Endothelial cell of umbilical vein (primary cell): ENCODE data around the gene FBXL17. TPM values are rescaled to one million over a fixed set of nuclear protein-coding genes. Genes with fewer than 3 reads are reported as not detected.

ENCODE experiments used
- BruUV-seq: library from RNA; stranded (reverse); fragments of 400-500 nt; replicated peaks from 2 replicates; lab custom pipeline; 2021; lab: Mats Ljungman, UMichigan
- CTCF ChIA-PET: fragments of 300-600, 350-600 bp; sonication (Branson Sonifier 250); formaldehyde crosslinking; loops from one replicate; lab custom pipeline; 2021; ENCODE audit warnings: antibody characterized with exemption, inconsistent platforms; lab: Charles Lee
- POLR2A ChIA-PET: fragments of 300-600, 350-600 bp; sonication (Branson Sonifier 250); formaldehyde crosslinking; loops from one replicate; lab custom pipeline; 2021; ENCODE audit warnings: antibody characterized with exemption, inconsistent platforms; lab: Charles Lee
- DNase-seq: peaks from one replicate; pipeline ENCODE4 v3.0.0-alpha.2; 2011; ENCODE audit warnings: low read depth, low spot score
- FAIRE-seq: peaks from 2 replicates; lab custom pipeline; 2011; peaks lifted over from hg19 to GRCh38; lab: Jason Lieb, UNC
- H2AFZ ChIP-seq: 2 replicates; pipeline ENCODE4 v1.6.0; 2012; ENCODE audit warnings: low read depth, low read length, control low read depth, inconsistent platforms
- H3K27ac ChIP-seq: 2 replicates; pipeline ENCODE4 v1.5.1; 2011; ENCODE audit warnings: low read depth, mild to moderate bottlenecking, control low read depth, low read length, moderate library complexity; ENCODE audit not compliant: insufficient read depth
- H3K27me3 ChIP-seq, 2 experiments: 2 replicates each; pipeline versions ENCODE4 v1.6.0 to v1.6.1; 2011; ENCODE audit warnings: low read length in 2 of 2, mixed read lengths in 1 of 2; ENCODE audit not compliant: control insufficient read depth in 2 of 2, insufficient read depth in 2 of 2
- H3K36me3 ChIP-seq, 2 experiments: 2 replicates in 1 of 2; 3 replicates in 1 of 2; pipeline ENCODE4 v1.5.1; 2011; ENCODE audit warnings: low read length in 2 of 2, mild to moderate bottlenecking in 1 of 2, moderate library complexity in 1 of 2; ENCODE audit not compliant: control insufficient read depth in 2 of 2, insufficient read depth in 2 of 2; ENCODE audit errors: extremely low read depth in 1 of 2
- H3K4me1 ChIP-seq: 3 replicates; pipeline ENCODE4 v1.5.1; 2011; ENCODE audit warnings: mild to moderate bottlenecking, low read length; ENCODE audit not compliant: control insufficient read depth, insufficient read depth; ENCODE audit errors: extremely low read depth
- H3K4me2 ChIP-seq: 2 replicates; pipeline ENCODE4 v1.6.1; 2011; ENCODE audit warnings: low read length, control low read depth, mixed read lengths; ENCODE audit not compliant: insufficient read depth
- H3K4me3 ChIP-seq, 3 experiments: fragments of 200-600 bp in 1 of 3; sonication (generic), shearing (Covaris generic) in 1 of 3; replicated peaks in 1 of 3; 2 replicates each; pipeline ENCODE4 v1.5.1; 2011 to 2016; ENCODE audit warnings: control low read depth in 3 of 3, low read length in 3 of 3, mild to moderate bottlenecking in 2 of 3, inconsistent platforms in 1 of 3, low read depth in 1 of 3, moderate library complexity in 1 of 3; ENCODE audit not compliant: insufficient read depth in 1 of 3
- H3K79me2 ChIP-seq: 2 replicates; pipeline ENCODE4 v1.6.0; 2012; ENCODE audit warnings: low read length, inconsistent platforms; ENCODE audit not compliant: control insufficient read depth, insufficient read depth
- H3K9ac ChIP-seq: replicated peaks from 2 replicates; pipeline ENCODE3; 2011; ENCODE audit warnings: low read length, control low read depth; ENCODE audit not compliant: insufficient read depth; ENCODE audit errors: extremely low read depth
- H3K9me1 ChIP-seq: replicated peaks from 3 replicates; pipeline ENCODE4 v1.6.0; 2011; ENCODE audit warnings: mild to moderate bottlenecking, low read length; ENCODE audit not compliant: control insufficient read depth, insufficient read depth; ENCODE audit errors: extremely low read depth
- H3K9me3 ChIP-seq: replicated peaks from 2 replicates; pipeline ENCODE4 v1.5.1; 2012; ENCODE audit warnings: low read length, inconsistent platforms; ENCODE audit not compliant: control insufficient read depth, insufficient read depth
- H4K20me1 ChIP-seq: replicated peaks from 2 replicates; pipeline ENCODE3; 2011; ENCODE audit warnings: mild to moderate bottlenecking, low read length; ENCODE audit not compliant: control insufficient read depth, insufficient read depth; ENCODE audit errors: extremely low read depth
- EZH2 ChIP-seq: IDR thresholded peaks from 2 replicates; pipeline ENCODE4 v1.6.1; 2012; ENCODE audit warnings: borderline replicate concordance, low read depth, mild to moderate bottlenecking, moderate library complexity, low read length, inconsistent platforms; ENCODE audit not compliant: severe bottlenecking
- FOS ChIP-seq: IDR thresholded peaks from 2 replicates; pipeline ENCODE4 v1.6.1; 2011; ENCODE audit warnings: mild to moderate bottlenecking, low read length, moderate library complexity, borderline replicate concordance; ENCODE audit not compliant: insufficient read depth
- GATA2 ChIP-seq: IDR thresholded peaks from 2 replicates; pipeline ENCODE4 v1.7.0; 2011; ENCODE audit warnings: low read depth, mild to moderate bottlenecking, moderate library complexity, mixed read lengths, low read length; ENCODE audit not compliant: insufficient read length, insufficient read depth
- JUN ChIP-seq: IDR thresholded peaks from 2 replicates; pipeline ENCODE4 v1.6.1; 2011; ENCODE audit warnings: borderline replicate concordance, low read depth; ENCODE audit not compliant: insufficient read length, insufficient read depth
- MYC ChIP-seq: IDR thresholded peaks from one replicate; pipeline ENCODE4 v1.6.1; 2011; ENCODE audit warnings: mild to moderate bottlenecking, low read depth, low read length
- POLR2A ChIP-seq: IDR thresholded peaks from 2 replicates; pipeline ENCODE4 v1.6.1; 2012; ENCODE audit warnings: low read depth, mild to moderate bottlenecking, control low read depth, low read length
- POLR2AphosphoS5 ChIP-seq: IDR thresholded peaks from 2 replicates; pipeline ENCODE4 v1.6.1; 2012; ENCODE audit warnings: low read depth, mild to moderate bottlenecking, control low read depth, low read length, moderate library complexity; ENCODE audit not compliant: insufficient read depth
- dilution Hi-C: fragments of 300-500 bp; cut with MboI; formaldehyde crosslinking; loops from one replicate; pipeline ENCODE4 v1.15.0; 2019; ENCODE audit warnings: low sequenced_read_pairs; ENCODE audit not compliant: extremely low pct_ligation_motif_present
- intact Hi-C: fragments of 100-400 bp; cut with micrococcal nuclease; formaldehyde crosslinking; loops from one replicate; pipeline ENCODE4 v1.10.0; 2022
- polyA plus RNA-seq, 4 experiments: library from polyadenylated mRNA; depleted of rRNA in 3 of 4; stranded (reverse) in 3 of 4; unstranded in 1 of 4; fragments of >200 nt; gene quantifications; 2 replicates each; pipeline versions ENCODE4 v1.2.1 to v1.2.3, GENCODE V29; 2011 to 2012; ENCODE audit warnings: missing spikeins in 1 of 4
- total RNA-seq: library from RNA; stranded (reverse); gene quantifications from 2 replicates; pipeline ENCODE4 v1.2.3, GENCODE V29; 2021
- TF ChIP-seq, protein P1 (sequence below): IDR thresholded peaks from 2 replicates; pipeline ENCODE4 v1.6.1; 2011; ENCODE audit not compliant: insufficient read depth, insufficient read length
- TF ChIP-seq, protein P2 (sequence below), 2 donors: IDR thresholded peaks; 1 replicate in 1 of 2; 2 replicates in 1 of 2; pipeline ENCODE4 v1.5.1; 2011; ENCODE audit warnings: low read length in 2 of 2, mild to moderate bottlenecking in 2 of 2, moderate library complexity in 2 of 2, control low read depth in 1 of 2, inconsistent platforms in 1 of 2, low read depth in 1 of 2; ENCODE audit not compliant: insufficient read depth in 1 of 2; ENCODE audit errors: extremely low read depth in 1 of 2

Gene FBXL17
- total and polyA plus RNA-seq, 2 donors (not counting 3 experiments of a cell fraction or from before 2014, with no cell fraction given), result 2.7 to 8.8 TPM

DNA sequence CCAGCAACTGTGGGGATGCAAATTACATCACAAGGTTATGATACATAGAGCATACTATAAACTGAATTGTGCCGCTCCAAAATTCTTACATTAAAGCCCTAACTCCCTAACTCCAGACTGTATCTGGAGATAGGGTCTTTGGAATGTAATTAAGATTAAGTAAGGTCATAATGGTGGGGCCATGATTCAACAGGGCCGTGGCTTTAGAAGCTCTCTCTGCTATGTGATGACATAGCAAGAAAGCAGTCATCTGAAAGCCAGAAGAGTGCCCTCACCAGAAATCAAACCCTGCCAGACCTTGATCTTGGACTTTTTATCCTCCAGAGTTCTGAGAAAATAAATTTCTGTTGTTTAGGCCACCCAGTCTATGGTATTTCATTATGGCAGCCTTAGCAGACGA is 123.9 kb downstream of the FBXL17 start:
- CTCF ChIA-PET, result interaction anchor here (6.8 kb wide), 1 partner anchor 85 kb away, joined by 317 read pairs; no protein-coding TSS in a partner anchor
- Histone ChIP-seq H3K4me2 (no peak overlapping the region), H3K9ac (no peak overlapping the region), H3K4me1 (peaks cover 8% of the 10 kb centered on the region), H3K27ac (no peak overlapping the region), H3K79me2 (no peaks in the 10 kb centered on the region), H4K20me1 (no peaks in the 10 kb centered on the region), H3K9me3 (no peaks in the 10 kb centered on the region), H3K4me3 (no peak overlapping the region), H3K27me3 (no peaks in the 10 kb centered on the region), H2AFZ (no peak overlapping the region), H3K9me1 (no peaks in the 10 kb centered on the region), H3K36me3 (no peaks in the 10 kb centered on the region)
- POLR2A ChIA-PET, result no interaction called here
- intact Hi-C loops, result no loop called here
- FAIRE-seq (no peak), DNase-seq (no peak)
- TF ChIP-seq JUN (no peak), MYC (no peak), POLR2A (no peak), POLR2AphosphoS5 (no peak), FOS (no peak), GATA2 (no peak), EZH2 (no peak)
- TF ChIP-seq, protein P1, sequence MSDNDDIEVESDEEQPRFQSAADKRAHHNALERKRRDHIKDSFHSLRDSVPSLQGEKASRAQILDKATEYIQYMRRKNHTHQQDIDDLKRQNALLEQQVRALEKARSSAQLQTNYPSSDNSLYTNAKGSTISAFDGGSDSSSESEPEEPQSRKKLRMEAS, result no peak
- TF ChIP-seq, protein P2, sequence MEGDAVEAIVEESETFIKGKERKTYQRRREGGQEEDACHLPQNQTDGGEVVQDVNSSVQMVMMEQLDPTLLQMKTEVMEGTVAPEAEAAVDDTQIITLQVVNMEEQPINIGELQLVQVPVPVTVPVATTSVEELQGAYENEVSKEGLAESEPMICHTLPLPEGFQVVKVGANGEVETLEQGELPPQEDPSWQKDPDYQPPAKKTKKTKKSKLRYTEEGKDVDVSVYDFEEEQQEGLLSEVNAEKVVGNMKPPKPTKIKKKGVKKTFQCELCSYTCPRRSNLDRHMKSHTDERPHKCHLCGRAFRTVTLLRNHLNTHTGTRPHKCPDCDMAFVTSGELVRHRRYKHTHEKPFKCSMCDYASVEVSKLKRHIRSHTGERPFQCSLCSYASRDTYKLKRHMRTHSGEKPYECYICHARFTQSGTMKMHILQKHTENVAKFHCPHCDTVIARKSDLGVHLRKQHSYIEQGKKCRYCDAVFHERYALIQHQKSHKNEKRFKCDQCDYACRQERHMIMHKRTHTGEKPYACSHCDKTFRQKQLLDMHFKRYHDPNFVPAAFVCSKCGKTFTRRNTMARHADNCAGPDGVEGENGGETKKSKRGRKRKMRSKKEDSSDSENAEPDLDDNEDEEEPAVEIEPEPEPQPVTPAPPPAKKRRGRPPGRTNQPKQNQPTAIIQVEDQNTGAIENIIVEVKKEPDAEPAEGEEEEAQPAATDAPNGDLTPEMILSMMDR (IDR thresholded peaks at IDR 0.05; ENCODE audit: extremely low read depth in 1 of 2, insufficient read depth in 1 of 2, low read depth in 1 of 2, low read length in 2 of 2), result no peak
- BruUV-seq, result no TSS peak
- dilution Hi-C loops, result no loop called here
